ENCODE results near the gene SUGP2. TPM values are rescaled to one million over a fixed set of nuclear protein-coding genes. Genes with fewer than 3 reads are reported as not detected.

Gene SUGP2
- total and polyA plus RNA-seq, 2 experiments from 2014 or later = 102 to 109 TPM

DNA sequence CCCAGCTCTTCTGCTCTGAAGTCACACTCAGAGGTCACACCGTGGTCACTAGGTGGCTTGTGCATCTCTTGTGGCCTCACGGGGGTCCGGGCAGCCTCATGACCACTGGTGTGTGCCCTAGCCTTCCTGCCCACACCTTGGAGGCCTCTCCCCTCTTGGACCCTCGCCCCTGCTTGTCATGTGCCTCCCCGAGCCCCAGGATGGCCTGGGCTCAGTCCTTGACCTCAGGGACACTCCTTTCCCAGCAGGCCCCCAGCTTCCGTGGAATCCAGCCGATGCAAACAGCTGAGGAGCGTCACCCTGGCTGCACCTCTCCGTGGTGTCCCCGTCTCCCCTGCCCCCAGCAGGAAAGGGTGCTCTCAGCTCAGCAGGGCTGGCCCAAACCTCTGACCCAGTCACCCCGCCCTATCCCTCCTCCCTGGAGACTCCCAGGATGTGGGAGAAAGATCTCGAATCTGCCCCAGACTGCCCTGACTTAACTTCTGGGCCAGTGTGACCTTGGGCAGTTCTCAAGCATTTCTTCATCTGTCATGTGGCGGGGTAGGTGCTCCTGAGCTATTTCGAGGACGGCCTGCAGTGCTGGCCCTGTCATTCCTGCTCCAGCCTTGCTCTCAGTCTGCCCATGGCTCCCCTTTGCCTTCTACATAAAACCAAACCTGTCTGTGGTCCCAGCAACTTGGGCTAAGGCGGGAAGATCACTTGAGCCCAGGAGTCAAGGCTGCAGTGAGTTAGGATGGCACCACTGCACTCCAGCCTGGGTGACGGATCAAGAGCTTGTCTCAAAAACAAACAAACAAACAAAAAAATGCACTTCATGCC is 25.9 kb upstream of the SUGP2 start:
- Histone ChIP-seq H3F3A (replicated peaks; ENCODE audit: low read depth) (peaks cover 16% of the 10 kb centered on the region), H3K4me3 (no peak overlapping the region), H2AFZ (no peak overlapping the region), H4K20me1 (replicated peaks; ENCODE audit: insufficient read depth) (peaks cover 7% of the 10 kb centered on the region; the same call in 1 of the 2 replicates), H3K4me1 (ENCODE audit: insufficient read depth) (no peaks in the 10 kb centered on the region; the same call in 1 of the 2 replicates), H3K4me2 (no peak overlapping the region), H3K9me2 (ENCODE audit: insufficient read depth) (no peaks in the 10 kb centered on the region), H3K79me2 (replicated peaks; ENCODE audit: insufficient read depth) (no peaks in the 10 kb centered on the region), H3K27me3 (ENCODE audit: insufficient read depth) (peaks cover 2% of the 10 kb centered on the region; the same call in 1 of the 2 replicates), H3K27ac (ENCODE audit: low read depth) (no peak overlapping the region), H3K36me3 (ENCODE audit: insufficient read depth) (peaks cover 3% of the 10 kb centered on the region; the same call in 1 of the 2 replicates)
- no peaks in the 10 kb centered on the region for H3K9me3 Mint-ChIP-seq
- TF ChIP-seq NANOG (IDR thresholded peaks at IDR 0.05; ENCODE audit: borderline replicate concordance) = no peak
- TF ChIP-seq, protein P1, sequence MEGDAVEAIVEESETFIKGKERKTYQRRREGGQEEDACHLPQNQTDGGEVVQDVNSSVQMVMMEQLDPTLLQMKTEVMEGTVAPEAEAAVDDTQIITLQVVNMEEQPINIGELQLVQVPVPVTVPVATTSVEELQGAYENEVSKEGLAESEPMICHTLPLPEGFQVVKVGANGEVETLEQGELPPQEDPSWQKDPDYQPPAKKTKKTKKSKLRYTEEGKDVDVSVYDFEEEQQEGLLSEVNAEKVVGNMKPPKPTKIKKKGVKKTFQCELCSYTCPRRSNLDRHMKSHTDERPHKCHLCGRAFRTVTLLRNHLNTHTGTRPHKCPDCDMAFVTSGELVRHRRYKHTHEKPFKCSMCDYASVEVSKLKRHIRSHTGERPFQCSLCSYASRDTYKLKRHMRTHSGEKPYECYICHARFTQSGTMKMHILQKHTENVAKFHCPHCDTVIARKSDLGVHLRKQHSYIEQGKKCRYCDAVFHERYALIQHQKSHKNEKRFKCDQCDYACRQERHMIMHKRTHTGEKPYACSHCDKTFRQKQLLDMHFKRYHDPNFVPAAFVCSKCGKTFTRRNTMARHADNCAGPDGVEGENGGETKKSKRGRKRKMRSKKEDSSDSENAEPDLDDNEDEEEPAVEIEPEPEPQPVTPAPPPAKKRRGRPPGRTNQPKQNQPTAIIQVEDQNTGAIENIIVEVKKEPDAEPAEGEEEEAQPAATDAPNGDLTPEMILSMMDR (conservative IDR thresholded peaks at IDR 0.05; ENCODE audit: low read depth in 2 of 2) = no peak
- peaks cover 10% of the 10 kb centered on the region; the same call in 2 of the 3 replicates for H3K4me1 Mint-ChIP-seq
- ATAC-seq = no peak
- H3K4me3 Mint-ChIP-seq = no peak overlapping the region
- H3K36me3 Mint-ChIP-seq (ENCODE audit: low read depth) = peaks cover 35% of the 10 kb centered on the region
- peaks cover 12% of the 10 kb centered on the region for H3K27me3 Mint-ChIP-seq (ENCODE audit: insufficient read depth, low read depth, poor library complexity)
- no peak for DNase-seq (ENCODE audit: low spot score)
- no peak overlapping the region for H3K27ac Mint-ChIP-seq

- no peak overlapping the region for H3K4me3 ChIP-seq
- H3K36me3 ChIP-seq (ENCODE audit: insufficient read depth) = peaks cover 6% of the 10 kb centered on the region; the same call in 1 of the 2 replicates
- no peak overlapping the region for H3K4me3 Mint-ChIP-seq
- no peak overlapping the region for H2AFZ ChIP-seq
- H3K27ac Mint-ChIP-seq = no peak overlapping the region
- H3K4me1 Mint-ChIP-seq = peaks cover 5% of the 10 kb centered on the region; the same call in 2 of the 3 replicates
- H3F3A ChIP-seq (replicated peaks; ENCODE audit: low read depth) = peaks cover 14% of the 10 kb centered on the region
- no peaks in the 10 kb centered on the region for H3K9me2 ChIP-seq (ENCODE audit: insufficient read depth)
- no peak for ATAC-seq
- H3K27ac ChIP-seq (ENCODE audit: low read depth) = no peak overlapping the region
- TF ChIP-seq ZNF114 (CRISPR knock-in tag; IDR thresholded peaks at IDR 0.05) (no peak), REST (IDR thresholded peaks at IDR 0.05; ENCODE audit: unreplicated experiment) (no peak), EZH2phosphoT487 (IDR thresholded peaks at IDR 0.05; ENCODE audit: unreplicated experiment) (no peak), ZNF462 (CRISPR knock-in tag; IDR thresholded peaks at IDR 0.05) (no peak)
- TF ChIP-seq, protein P2, sequence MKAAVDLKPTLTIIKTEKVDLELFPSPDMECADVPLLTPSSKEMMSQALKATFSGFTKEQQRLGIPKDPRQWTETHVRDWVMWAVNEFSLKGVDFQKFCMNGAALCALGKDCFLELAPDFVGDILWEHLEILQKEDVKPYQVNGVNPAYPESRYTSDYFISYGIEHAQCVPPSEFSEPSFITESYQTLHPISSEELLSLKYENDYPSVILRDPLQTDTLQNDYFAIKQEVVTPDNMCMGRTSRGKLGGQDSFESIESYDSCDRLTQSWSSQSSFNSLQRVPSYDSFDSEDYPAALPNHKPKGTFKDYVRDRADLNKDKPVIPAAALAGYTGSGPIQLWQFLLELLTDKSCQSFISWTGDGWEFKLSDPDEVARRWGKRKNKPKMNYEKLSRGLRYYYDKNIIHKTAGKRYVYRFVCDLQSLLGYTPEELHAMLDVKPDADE (IDR thresholded peaks at IDR 0.05) = no peak
- H3K36me3 Mint-ChIP-seq (ENCODE audit: low read depth) = peaks cover 46% of the 10 kb centered on the region
- peaks cover 11% of the 10 kb centered on the region for H3K27me3 Mint-ChIP-seq (ENCODE audit: insufficient read depth, low read depth, poor library complexity)
- DNase-seq (ENCODE audit: low spot score) = no peak
- no peaks in the 10 kb centered on the region for H3K79me2 ChIP-seq (replicated peaks; ENCODE audit: insufficient read depth)
- no peak overlapping the region for H3K4me2 ChIP-seq
- H3K4me1 ChIP-seq (ENCODE audit: insufficient read depth) = no peaks in the 10 kb centered on the region; the same call in 1 of the 2 replicates
- peaks cover 10% of the 10 kb centered on the region; the same call in 1 of the 2 replicates for H4K20me1 ChIP-seq (replicated peaks; ENCODE audit: insufficient read depth)
- no peaks in the 10 kb centered on the region for H3K9me3 Mint-ChIP-seq
- no peaks in the 10 kb centered on the region for H3K27me3 ChIP-seq (ENCODE audit: insufficient read depth)
Measured at GRCh38 chr19:19057720-19058119, 24.4 kb upstream of the SUGP2 start.

Data from GM23338 (cell line).